HG02763 (cell line): ENCODE measurements around the gene ARHGAP24.
"Not testable (repeated sequence)": the region's sequence is repeated elsewhere in the genome, so short reads cannot be mapped to it uniquely, and the experiment has no call there.

Experiments
- ATAC-seq: cut with Tn5 transposase; IDR thresholded peaks from one replicate; pipeline ENCODE4 v1.9.1; 2021; ENCODE audit warnings: mild to moderate bottlenecking, moderate library complexity; ENCODE audit not compliant: unreplicated experiment

The ARHGAP24 gene

DNA sequence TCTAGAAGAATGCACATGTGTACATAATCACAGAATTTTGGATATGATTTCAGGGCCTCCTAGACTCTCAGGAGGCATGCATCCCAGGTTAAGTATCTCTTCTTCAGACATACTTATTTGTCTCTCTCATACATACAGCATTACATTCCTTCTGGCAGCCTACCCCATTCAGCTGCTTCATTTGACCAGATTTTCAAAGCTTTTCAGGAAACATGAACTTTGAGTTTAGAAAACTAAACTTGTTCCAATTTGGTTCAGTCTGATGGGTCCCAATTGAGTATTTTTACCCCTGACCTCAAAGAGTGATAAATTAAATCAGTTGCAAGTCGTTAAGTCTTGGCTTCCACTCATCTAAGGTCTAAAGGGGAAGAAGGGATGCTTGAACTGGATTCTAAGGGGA is 330.9 kb downstream of the ARHGAP24 start:
- ATAC-seq = no peak

DNA sequence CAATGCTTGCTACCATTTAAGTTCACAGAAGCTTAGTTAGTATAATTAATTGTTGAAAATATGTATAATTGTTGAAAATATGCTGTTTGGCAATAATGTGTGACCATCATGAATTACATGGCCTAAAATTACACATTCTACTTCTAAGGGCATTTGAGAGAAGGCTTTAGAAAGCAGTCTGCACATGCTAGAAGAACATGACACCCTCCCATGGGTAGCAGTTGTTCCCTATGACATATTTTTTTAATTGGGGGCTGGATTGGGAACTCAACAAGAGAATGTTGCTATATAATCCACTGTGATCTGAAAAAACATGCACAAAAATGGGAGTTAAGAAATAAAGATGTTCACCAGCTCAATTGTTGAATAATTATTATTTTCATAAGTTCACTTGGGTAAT is 331.4 kb downstream of the ARHGAP24 start:
- ATAC-seq = no peak

DNA sequence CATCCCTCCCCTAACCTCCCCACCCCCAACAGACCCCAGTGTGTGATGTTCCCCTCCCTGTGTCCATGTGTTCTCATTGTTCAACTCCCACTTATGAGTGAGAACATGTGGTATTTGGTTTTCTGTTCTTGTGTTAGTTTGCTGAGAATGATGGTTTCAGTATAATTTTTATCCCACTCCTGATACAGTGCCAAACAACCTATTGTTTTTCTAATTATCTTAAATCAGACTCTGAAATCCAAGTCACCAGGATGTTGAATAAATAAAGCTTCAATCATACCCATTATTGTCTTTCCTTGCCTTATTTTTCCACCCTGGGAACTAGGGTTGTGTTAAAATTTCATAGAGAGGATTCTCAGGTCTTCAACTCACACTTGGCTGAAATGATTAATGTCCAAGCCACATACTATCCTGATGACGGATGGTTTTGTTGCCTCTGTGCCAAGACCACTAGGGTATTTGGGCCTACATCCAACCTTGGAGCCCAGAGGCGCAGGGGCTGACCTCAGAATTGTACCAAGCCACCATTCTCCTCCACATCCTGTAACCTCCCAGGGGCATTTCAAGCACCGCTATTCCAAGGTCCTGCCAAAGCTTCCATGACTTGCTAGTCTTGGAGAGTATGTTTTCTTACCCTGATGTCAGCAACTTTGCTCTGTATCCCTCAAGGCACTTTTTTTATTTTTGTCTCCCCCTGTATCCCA is 332.4 kb downstream of the ARHGAP24 start:
- no peak for ATAC-seq

DNA sequence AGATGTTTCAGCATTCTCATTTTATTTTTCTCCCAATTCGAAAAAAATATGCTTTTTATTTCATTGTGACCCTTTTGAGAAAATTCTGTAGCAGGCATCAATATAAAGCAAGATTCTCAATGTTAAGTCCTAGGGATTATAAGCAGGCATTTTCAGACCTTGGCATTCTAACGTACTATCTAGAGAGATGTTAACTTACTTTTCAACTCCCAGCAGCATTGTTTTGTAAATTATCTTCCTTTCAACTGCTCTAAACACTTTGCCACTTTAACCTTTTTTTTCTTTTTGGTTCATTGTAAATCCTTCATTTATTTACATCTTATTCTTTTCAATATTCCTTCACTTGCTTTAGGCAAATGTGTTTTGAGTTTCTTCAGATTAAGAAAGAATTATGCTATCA is 333.2 kb downstream of the ARHGAP24 start:
- ATAC-seq = no peak

DNA sequence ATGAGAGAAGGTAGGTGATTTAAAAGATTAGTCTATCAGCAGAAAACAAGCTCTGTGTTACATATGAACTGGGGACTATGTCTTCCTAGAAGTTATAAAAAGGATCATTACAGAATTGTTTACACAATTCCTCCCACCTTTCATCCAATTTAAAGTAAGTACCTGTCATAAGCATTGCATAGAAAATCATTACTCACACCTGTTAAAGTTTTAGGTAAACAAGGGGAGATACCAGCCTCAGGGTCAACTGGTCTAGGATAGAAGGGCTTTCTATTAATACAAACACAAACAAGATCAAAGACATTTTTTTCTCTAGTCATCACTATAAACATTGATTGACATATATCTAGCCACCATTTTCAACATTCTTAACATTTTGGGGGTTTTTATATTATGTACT is 333.9 kb downstream of the ARHGAP24 start:
- no peak for ATAC-seq

DNA sequence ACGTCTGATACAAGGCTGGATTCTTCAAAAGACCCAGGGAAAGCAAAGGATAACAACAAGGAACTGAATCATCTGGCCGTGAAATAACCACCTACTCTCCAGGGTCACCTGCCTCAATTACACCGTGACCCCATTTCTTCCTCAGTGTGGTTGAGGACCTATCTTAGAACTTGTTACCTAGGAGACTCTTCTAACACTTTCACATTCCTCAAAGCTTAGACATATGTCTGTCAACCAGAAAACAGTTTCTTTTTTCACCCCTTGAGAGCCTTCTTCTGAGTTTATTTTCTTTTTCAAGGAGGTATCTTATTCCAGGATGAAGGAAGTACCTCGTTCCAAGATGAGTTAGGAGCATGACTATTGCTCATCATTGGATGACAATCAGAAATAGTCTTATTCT is 337.8 kb downstream of the ARHGAP24 start:
- ATAC-seq = no peak

DNA sequence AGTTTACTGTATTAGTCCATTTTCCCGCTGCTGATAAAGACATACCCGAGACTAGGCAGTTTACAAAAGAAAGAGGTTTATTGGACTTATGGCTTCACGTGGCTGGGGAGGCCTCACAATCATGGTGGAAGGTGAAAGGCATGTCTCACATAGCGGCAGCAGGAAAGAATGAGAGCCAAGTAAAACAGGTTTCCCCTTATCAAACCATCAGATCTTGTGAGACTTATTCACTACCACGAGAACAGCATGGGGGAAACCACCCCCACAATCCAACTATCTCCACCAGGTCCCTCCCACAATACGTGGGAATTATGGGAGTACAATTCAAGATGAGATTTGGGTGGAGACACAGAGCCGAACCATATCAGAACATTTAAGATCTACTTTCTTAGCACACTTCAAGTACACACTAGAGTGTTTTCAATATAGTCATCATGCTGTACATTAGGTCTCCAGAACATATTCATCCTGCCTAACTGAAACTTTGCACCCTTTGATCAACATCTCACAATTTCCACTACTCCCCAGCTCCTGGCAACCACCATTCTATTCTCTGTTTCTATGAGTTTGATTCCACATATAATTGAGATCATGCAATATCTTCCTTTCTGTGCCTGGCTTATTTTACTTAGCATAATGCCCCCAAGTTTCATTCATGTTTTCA is 341.0 kb downstream of the ARHGAP24 start:
- no peak for ATAC-seq

DNA sequence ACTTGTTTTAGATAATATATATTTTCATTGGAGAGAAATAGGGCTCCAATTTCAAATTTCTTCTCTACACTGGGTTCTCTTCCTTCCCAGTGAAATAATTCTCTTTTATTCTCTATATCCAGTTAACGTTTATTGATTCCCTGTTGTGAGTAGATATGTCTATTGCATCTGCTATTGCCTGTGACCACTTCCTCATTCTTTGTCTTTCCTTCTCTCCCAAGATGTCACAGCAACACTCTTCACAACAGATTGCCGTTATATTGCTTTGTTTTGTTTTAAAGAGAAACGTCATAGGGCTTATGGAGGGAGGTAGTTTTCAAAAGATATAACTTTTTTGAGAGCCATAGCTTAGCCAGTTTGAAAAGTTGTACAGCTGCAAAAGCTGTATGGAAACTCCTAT is 343.8 kb downstream of the ARHGAP24 start:
- no peak for ATAC-seq

DNA sequence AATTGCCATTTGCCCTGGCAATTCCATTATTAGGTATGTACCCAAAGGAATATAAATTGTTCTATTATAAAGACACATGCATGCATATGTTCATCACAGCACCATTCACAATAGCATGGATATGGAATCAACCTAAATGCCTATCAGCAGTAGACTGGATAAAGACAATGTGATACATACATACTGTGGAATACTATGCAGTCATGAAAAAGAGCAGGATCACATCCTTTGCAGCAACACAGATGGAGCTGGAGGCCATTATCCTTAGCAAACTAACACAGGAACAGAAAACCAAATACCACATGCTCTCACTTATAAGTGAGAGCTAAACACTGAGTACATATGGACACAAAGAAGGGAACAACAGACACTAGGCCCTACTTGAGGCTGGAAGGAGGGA is 345.2 kb downstream of the ARHGAP24 start:
- not testable (repeated sequence) for ATAC-seq

DNA sequence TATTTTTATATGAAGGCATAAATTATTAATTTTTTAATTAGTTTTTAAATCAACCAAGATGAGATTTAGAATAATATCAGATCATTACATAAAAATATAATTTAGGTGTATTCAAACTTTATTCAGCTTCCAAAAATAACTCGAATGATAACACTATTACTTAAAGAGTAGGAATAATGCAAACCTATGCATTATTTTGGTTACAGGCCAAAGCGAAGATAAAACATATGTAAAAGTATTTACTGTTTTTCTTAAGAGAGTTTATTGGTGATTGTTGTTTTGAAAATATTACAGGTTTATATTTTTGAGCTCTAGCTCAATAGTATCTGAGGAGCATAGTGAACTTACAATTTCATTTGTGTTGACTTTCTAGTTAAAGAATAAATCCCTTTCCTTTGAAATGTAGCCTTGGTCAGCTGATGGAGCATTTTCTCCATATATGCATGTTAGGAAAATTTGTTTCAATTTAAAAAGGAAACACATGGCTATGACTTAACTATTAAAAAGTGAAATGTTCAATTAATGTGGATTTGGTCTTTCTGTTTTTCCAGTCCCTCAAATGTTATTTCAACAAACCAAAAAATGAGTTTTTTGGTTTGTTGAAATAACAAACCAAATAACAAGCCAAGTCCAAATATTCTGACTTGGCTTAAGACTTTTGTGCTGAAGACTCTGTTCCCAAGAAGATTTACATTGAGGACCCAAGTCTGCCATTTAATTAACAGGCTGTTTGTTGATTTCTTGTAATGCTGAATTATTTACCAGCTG is 346.9 kb downstream of the ARHGAP24 start:
- ATAC-seq = no peak

DNA sequence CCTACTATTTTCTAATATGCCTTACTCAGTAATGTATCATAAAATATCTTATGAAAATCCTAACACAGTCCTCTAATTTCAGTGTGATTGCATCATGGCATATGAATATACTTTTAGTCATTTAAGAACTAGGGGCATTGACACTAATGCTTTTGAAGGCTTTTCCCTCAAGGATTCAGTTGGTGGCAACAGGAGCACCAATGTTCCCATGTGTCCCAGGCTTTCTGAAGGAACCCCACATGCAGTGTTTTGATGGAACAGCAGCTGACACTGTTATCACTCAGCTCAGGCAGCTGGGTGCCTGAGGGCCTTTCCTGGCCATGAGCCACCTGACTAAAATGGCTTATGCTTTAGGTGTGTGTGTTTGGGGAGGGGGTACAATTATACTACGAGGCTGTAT is 348.3 kb downstream of the ARHGAP24 start:
- ATAC-seq = no peak

DNA sequence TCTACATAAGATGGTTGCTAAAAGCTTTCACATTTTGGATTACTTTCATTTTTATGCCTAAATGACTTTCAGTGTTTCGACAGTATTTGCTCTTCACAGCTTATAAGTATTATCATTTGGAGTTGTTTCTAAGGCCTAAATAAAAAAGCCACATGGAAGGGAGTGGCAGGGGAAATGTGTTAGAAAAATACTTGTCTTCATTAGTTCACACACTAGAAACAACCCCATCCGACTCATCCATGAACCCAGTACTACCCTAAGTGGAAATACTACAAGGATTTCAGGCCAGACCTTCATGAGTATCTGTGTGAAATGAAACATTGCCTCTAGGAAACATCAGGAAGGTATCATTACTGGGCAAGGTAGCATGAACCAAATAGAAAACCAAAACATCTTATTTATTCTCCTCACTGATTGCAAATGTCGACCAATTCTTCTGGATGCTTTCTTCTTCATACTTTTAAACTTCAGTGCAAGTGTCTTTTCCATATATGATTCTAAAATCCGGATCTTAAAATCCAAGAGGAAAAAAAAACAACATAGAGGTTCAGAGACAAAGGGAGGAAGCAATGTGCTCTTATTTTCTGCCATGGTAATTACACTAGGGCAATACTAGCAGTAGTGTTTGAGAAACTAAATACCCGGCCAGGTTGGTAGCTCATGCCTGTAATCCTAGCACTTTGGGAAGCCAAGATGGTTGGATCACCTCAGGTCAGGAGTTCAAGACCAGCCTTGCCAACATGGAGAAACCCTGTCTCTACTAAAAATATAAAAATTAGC is 349.4 kb downstream of the ARHGAP24 start:
- no peak for ATAC-seq

DNA sequence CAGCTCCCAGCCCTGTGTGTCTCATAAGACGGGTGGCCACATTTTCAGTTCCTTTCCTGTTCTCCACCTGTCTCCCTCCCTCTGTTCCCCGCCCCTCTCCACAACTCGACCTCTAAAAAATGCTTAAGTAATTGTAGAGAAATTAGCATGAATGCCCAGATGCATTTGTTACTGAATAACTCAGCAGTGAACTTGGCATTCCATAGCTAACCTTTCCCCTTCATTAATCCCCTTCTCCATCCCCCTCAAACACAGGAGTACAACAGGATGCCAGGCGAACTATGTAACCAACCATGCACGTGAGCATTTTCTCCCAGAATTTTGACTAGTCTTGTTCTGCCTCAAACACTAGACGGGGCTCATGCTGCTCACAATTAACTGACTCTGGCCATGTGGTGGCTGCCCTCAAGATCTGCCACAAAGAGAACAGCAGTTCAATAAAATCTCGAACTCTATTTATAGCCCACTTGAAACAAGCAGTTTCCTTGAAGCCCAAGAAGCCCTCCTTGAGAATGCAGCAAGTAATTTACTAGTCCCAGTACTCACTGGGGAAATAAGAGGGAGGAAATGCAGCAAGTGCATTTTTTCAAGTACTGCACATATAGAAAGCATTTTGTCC is 351.2 kb downstream of the ARHGAP24 start:
- no peak for ATAC-seq

DNA sequence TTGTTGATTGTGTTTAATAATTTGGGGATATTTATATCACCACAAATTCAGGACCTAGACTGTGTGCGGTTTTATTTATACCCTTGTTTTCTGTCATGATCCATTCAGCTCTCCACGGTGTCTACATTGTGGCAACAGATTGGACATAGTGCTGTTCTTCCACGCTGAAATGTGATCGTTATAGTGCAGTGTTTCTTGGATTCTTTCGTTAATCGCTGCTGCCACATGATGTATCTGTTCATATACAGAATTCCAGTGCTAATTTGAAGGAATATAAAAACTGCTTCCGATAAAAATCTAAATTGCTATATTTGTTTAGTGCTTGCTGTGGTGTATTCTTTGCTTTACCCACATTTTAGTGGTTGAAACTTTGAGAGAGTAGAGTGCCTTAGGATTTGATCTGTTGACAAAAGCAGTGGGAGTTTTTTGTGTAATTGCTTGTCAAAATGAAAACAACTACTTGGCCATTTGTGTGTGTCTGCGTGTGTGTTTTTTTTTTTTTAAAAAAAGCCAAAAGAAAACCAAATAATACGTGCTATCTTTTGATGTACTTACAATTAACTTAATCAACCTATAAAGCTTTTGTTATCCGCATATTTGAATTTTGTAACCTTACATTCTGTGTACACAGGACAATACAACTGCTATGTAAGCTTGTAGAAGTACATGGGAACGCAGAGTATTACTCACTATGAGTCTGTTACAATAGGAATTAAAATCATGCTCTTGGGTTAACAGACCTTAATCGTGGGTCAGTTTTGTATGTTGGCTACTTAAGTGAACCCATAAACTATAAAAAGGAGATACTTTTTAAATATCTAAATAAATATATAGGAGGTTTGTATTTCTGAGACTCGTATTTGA is 353.3 kb downstream of the ARHGAP24 start:
- ATAC-seq = no peak

DNA sequence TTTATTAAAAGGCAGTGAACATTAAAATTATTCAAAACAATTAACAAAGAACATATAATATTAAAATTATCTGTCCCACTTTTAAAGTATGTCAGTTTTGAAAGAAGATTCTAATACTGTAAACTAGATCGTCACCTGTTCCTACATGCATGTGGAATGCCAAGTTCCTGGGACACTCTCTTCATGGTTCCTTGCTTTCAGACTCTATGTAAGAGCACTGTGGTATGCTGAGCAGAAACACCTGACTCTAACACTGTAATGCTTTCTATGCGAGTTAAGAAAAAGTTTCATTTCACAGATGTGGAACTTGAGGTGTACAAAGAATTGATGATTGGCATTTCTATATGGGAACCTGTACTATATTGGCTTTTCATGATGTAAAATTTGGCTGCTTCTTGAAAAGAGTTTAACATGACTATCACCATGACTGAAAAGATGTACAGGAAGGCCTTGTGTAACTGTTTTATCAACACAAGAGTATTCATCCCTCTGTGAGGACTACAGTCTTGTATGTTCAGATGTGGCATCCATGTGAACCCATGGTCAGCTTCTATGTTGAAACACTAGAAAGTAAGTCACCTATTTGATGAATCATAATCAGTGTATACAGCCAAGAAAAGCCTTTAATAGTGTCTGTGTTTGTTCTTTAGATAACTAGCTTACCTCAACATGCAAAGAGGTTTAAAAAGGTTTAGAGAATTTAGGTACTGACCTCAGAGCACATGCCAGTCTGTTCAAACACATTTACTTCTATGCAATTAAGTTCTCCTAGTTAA is 354.5 kb downstream of the ARHGAP24 start:
- no peak for ATAC-seq

DNA sequence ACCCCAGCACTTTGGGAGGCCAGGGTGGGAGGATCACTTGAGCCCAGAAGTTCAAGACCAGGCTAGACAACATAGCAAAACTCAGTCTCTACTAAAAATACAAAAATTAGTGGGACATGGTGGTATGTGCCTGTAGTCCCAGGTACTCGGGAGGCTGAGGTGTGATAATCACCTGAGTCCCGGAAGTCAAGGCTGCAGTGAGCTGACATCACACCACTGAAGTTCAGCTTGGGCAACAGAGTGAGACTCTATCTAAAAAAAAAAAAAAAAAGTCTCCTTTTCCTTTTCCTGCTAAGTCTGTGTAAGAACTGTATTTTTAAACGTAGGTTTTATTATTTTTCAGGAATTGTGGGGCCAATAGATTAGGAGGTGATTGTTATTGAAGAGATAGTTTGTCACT is 356.7 kb downstream of the ARHGAP24 start:
- no peak for ATAC-seq

DNA sequence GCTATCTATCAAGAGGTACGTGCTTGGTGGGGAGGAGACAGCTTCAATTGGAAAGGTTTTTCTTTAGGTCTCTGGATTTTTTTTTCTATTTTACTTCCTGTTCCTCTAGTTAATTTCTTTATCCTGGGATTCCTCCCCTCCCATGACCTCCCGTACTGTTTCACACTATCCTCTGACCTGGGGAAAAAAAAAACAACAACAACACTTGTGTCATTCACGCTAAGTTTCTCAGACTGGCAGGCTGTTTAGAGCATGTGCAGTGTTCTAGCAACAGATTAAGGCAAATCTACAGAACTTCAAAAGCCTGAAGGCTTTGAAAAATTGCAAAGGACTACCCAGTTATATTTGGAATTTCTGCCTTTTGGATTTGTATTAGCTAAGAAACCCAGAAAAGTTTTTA is 358.4 kb downstream of the ARHGAP24 start:
- ATAC-seq = no peak

DNA sequence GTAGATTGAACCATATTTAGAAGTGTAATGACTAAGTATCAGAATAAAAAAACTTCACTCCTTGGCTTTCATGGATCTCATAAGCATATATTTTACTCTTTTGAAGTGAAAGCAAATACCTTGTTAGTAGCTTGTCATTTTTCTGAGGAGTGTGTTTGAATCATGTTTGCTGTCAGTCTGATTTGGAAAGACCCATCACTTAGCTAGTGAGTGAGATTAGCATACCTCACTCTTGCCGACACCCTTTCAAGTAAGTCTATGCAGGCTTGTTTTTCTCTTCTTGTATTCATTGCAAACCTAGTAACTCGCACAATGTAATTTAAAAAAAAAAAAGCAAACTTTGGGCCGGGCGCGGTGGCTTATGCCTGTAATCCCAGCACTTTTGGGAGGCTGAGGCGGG is 360.0 kb downstream of the ARHGAP24 start:
- ATAC-seq = no peak
